HFF-Myc (cell line): ENCODE measurements around the gene RBM11.

ENCODE experiments used
- DNase-seq: peaks from one replicate; pipeline ENCODE4 v3.0.0-alpha.2; 2011; ENCODE audit warnings: low read depth; ENCODE audit errors: extremely low read depth
- H3K4me3 ChIP-seq: replicated peaks from 2 replicates; pipeline ENCODE4 v1.5.1; 2011; ENCODE audit warnings: low read depth, mild to moderate bottlenecking, control low read depth, low read length
- CTCF ChIP-seq: IDR thresholded peaks from 2 replicates; pipeline ENCODE4 v1.5.1; 2012; ENCODE audit warnings: mild to moderate bottlenecking, low read depth, low read length, control low read depth; ENCODE audit errors: missing control alignments

RBM11 gene

GRCh38 chr21:14245711-14246110, 29.8 kb downstream of the RBM11 start:
- H3K4me3 ChIP-seq = no peak overlapping the region
- TF ChIP-seq CTCF = no peak
- DNase-seq = no peak

GRCh38 chr21:14251336-14251735, 35.4 kb downstream of the RBM11 start:
- TF ChIP-seq CTCF = no peak
- no peak overlapping the region for H3K4me3 ChIP-seq
- DNase-seq = no peak

- TF ChIP-seq CTCF = peak; percentile 35
- DNase-seq = peak; percentile 33
- no peak overlapping the region for H3K4me3 ChIP-seq
Measured at GRCh38 chr21:14259747-14260146, 43.8 kb downstream of the RBM11 start.

GRCh38 chr21:14260174-14260764, 44.3 kb downstream of the RBM11 start:
- DNase-seq = no peak
- TF ChIP-seq CTCF = no peak
- H3K4me3 ChIP-seq = no peak overlapping the region

GRCh38 chr21:14262039-14262438, 46.1 kb downstream of the RBM11 start:
- no peak for DNase-seq
- TF ChIP-seq CTCF = no peak
- H3K4me3 ChIP-seq = no peak overlapping the region

- H3K4me3 ChIP-seq = no peak overlapping the region
- no peak for TF ChIP-seq CTCF
- no peak for DNase-seq
Measured at GRCh38 chr21:14263879-14264278, 47.9 kb downstream of the RBM11 start.

GRCh38 chr21:14265023-14265422, 49.1 kb downstream of the RBM11 start:
- no peak for DNase-seq
- no peak overlapping the region for H3K4me3 ChIP-seq
- no peak for TF ChIP-seq CTCF
